Medulla oblongata (tissue), 1 donor: ENCODE data around the gene CPT2.
A peak's percentile ranks its signal among the peaks of the same experiment; 100 is the strongest.

Source experiments
- DNase-seq: peaks from one replicate; pipeline ENCODE4 v3.0.0-alpha.2; 2015; ENCODE audit errors: extremely low spot score

Gene CPT2

DNA sequence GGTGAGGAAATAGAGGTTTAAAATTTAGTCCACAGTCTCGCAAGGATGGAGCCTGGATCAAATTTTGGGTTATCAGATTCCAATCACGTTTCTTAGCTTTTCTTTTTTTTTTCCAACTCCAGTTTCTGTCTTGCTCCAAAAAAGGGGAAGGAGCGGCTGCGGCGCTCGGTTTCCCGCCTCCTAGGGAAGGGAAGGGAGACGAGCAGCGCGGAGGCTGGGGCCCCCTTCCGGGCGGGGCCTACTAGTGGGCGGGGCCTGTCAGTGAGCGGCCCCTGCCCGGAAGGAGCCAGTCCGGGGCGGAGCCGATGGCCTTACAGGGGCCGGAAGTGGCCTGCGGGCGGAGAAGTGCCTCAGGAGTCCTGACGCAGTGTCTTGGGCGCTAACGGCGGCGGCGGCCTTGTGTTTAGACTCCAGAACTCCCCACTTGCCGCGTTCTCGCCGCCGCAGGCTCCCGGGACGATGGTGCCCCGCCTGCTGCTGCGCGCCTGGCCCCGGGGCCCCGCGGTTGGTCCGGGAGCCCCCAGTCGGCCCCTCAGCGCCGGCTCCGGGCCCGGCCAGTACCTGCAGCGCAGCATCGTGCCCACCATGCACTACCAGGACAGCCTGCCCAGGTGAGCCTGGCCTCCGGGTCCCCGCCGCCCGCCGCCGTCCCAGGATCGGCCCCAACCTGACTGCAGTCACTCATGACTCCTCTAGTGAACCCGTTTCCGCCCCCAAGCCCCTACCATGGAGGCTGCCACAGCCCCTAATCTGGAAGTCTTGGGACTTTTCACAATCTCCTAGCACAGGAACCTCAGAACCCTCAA lies at the start of gene CPT2:
Gene CPT2, plus strand, starts transcription at position 340 of the 806 bp plus-strand sequence. Its CDS starts 120 bp downstream, at position 460.
- DNase-seq: peak; percentile 97

- DNase-seq: no peak
Observed at GRCh38 chr1:53147174-53147573, 49.5 kb upstream of the CPT2 start.

- no peak for DNase-seq
Observed at GRCh38 chr1:53148123-53148522, 48.5 kb upstream of the CPT2 start.

DNA sequence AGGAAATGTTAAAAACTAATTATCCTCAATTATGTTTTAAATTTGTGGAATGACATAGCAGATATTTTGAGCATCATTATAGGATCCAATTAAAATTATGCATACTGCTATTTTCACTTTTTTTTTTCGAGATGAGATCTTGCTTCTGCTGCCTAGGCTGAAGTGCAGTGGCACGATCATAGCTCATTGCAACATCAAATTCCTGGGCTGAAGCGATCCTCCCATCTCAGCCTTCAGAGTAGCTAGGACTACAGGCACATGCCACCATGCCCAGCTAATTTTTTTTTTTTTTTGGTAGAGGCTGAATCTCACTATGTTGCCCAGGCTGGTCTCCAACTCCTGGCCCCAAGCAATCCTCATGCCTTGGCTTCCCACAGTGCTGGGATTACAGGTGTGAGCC lies 42.9 kb upstream of the CPT2 start:
- DNase-seq: no peak

GRCh38 chr1:53154859-53155438 lies 41.7 kb upstream of the CPT2 start:
- no peak for DNase-seq

DNA sequence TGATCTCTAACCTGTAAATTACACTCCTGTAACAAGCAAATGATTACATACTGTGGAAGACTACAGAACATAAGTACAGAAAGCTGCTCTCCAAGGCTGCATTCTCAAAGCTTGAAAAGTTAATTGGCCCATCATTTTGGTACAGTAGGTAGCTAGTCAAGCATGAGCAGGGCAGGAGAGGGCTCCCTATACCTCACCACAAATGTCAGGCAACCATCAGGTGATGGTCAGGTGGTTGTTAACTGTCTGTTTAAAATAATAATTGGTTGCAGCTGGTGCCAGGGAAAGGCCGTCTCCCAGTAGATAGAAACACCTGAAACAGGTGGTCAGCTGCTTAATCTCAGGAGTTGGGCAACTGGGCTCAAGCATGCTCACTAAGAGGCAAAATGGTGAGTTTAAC lies 41.1 kb upstream of the CPT2 start:
- DNase-seq: no peak

- no peak for DNase-seq
Observed at GRCh38 chr1:53155945-53156344, 40.7 kb upstream of the CPT2 start.

- no peak for DNase-seq
Observed at GRCh38 chr1:53156783-53157182, 39.8 kb upstream of the CPT2 start.

DNA sequence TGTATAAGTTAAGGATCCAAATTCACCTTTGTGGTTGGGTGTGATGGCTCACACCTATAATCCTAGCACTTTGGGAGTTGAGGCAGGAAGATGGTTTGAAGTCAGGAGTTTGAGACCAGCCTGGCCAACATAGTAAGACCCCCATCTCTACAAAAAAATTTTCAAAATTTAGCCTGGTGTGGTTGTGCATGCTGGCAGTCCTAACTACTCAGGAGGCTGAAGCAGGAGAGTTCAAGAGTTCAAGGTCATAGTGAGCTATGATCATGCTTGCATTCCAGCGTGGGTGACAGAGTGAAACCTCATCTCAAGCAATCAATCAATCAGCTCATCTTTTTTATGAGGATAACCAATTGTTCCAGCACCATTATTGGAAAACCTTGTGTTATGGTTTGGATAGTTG lies 37.7 kb upstream of the CPT2 start:
- no peak for DNase-seq

- no peak for DNase-seq
Observed at GRCh38 chr1:53160924-53161378, 35.7 kb upstream of the CPT2 start.

- DNase-seq: no peak
Observed at GRCh38 chr1:53162621-53163020, 34.0 kb upstream of the CPT2 start.

DNA sequence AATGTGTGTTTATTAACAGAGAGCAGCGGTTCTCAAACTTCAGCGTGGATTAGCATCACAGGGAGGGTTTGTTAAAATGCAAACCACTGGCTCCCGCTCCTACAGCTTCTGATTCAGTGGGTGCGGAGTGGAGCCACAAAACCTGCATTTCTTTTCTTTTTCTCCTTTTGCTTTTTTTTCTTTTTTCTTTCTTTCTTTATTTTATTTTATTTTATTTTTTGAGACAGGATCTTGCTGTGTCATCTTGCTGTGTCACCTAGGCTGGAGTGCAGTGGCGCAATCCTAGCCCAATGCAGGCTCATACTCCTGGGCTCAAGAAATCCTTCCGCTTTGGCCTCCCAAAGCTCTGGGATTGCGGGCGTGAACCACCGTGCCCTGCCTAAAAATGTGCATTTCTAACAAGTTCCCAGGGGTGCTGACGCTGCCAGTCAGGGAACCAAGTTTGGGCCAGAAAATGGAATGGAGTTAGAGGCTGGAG lies 33.3 kb upstream of the CPT2 start:
- DNase-seq: no peak

DNA sequence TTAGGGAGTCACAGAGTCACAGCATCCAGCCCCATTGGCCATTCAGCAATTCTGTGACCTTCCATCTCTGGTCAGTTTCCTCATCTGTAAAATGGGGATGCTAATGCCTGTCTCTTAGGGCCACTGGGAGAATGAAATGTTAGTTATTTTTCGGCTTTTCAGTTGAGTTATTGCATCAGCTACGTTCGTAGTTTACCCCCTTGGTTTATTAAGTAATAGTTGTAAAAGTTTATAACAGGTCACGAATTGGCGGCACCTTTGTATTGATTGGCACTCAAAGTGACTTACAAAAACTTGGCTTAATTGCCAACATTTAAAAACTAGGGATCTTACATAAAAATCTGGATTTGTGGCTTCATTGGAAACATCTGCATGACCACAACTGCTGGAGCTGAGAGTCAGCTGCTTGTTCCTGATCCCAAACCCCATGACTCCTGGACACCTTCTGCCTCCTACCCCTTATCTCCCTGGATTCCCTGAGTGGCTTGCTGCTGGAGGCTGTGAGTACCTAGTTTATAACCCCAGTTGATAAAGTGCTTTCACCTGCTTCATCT lies 31.1 kb upstream of the CPT2 start:
- no peak for DNase-seq

DNA sequence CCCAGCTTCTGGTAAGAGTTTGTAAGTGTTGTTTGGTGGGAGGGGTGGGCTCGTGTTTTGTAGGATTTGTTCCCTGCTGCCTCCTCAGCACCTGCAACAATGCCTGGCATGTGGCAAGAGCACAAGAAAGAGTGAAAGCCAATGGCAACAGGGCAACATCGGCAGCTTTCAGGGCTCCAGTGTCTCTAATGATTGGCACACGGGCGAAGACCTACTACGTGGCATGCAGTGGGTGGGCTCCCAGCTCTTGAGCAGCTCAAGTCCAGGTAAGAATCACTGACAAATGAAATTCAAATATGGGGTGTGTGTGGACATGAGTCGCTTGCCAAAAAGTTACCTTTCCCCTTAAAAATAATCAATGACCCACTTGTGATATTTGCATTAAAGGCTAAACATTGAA lies 30.3 kb upstream of the CPT2 start:
- DNase-seq: no peak

DNA sequence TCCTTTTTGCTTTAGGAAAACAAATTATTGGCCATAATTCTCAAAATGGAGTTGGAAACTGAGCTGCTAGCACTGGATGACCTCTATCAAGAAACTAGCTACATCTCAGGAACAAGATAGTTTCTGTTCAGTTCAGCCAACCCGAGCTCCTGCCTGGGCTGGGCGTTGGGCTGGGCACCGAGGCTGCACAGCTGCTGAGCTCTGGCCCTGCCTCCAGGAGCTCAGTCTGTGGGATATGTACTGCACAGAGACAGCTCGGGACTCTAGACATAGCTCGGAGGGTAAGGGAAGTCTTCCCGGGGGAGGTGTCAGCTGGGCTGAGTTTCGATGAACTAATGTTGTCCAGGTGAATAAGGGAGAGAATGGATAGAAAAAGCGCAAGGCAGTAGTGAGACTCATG lies 29.7 kb upstream of the CPT2 start:
- no peak for DNase-seq

DNA sequence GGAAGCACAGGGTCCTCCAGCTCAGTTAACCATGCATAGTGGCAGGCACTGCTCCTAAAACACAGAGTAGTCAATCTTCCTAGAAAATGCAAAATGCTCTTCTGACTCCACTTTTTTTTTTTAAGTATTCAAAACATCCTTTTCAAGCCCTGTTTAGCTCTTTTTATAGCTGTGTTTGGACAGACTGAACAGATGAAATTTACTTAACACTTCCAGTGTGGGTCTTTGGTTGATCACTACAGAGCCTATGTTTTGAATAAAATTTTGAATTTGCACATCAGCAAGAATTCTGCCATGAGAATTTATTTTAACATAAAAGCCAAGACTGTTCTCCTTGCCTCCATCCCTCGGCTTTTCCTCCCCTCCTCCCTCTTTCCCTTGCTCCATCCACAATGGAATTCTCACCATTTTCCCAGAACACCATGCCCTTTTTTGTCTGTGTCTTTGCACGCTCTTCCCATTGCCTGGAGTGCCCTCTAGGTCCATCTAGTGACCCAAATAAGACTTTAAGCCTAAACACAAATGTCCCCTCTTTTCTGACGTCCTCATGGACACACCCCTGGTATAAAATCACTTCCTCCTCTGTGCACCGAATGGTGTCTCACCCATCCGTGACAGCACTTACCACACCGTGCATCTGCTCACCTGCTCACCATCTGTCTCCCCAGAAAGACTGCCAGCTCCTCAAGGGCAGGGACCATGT lies 24.0 kb upstream of the CPT2 start:
- DNase-seq: no peak

- no peak for DNase-seq
Observed at GRCh38 chr1:53174971-53175913, 21.4 kb upstream of the CPT2 start.

DNA sequence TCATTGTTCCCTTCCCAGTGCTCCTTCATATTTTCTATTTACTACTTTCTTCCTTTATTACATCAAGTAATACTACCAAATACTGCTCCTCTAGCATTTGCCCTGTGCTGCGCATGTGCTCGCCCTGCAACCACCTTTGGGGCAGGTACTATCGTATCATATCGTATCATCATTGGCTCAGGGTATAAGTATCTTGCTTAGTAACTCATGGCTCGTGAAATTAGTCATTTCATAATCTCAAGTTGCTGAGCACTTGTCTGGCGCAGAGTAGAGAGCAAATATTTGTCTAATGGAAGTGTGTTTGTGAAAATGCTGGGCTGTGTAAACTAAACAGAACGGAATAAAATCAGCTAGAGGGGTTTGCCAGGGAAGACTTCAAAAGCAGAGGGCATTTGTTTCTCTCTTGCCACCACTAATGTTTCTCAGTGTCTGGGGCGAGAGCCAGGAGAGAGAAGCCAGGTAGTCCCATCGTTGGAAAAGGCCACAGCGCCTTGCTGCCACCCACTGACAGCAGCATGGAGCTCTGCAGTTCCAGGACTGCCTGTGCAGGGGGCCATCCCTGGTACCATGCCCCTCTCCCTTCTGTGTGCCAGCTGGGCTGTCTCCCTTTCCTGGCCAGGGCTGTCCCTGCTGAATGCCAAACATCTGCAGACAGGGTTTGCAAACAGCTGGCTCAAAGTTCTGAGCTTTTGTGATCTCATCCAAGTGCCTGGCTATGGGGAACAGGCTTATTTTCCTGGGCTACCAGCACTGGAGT lies 20.0 kb upstream of the CPT2 start:
- DNase-seq: peak; percentile 42

DNA sequence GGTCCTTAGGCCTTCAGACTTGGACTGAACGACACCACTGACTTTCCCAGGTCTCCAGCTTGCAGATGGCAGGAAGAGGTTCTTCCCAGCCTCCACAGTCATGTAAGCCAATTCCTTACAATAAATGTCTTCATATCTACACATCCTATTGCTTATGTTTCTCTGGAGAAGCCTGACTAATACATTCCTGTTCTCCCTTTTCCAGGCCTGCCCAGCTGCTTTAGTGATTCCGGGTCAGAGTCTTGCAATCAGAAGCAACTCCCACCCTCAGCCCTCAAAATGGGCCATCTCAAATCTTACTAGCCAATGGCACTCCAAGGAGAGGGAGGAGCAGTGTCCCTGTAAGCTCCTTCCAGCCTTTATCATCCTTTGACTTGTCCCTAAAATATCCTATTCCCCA lies 16.4 kb upstream of the CPT2 start:
- DNase-seq: no peak

DNA sequence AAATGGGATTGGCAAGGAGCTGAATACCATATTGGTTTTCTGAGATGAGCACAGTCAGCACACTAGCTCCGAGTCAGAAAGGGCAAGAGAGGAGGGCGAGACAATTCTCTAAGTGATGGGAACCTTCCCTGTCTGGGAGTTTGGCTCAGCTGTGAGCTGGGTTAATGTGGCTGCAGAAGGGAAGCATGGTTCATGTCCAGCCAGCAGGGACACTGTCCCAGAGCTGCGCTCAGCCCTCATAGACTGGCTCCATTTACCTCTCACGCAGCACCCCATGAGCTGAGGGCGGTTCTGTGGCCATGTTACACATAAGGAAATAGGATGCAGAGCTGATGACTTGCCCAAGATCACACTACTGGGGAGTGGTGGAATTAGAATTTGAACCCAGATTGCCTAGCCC lies 15.7 kb upstream of the CPT2 start:
- DNase-seq: no peak
